Activated CD8-positive, alpha-beta T cell treated with anti-CD3 and anti-CD28 coated beads for 36 hours (primary cell): ENCODE results near the gene FAT1. TPM values are rescaled to one million over a fixed set of nuclear protein-coding genes. Genes with fewer than 3 reads are reported as not detected.

ENCODE experiments used
- ATAC-seq: fragments of 200-7000 bp; cut with Tn5 transposase; one replicate; pipeline ENCODE4 v1.10.0; 2021; ENCODE audit warnings: mild to moderate bottlenecking, moderate library complexity
- CTCF ChIA-PET: fragments of 350-600 bp; sonication (Branson Sonifier 250); formaldehyde crosslinking; loops from one replicate; lab custom pipeline; 2021; ENCODE audit warnings: antibody characterized with exemption; lab: Charles Lee
- POLR2A ChIA-PET: fragments of 350-600 bp; sonication (Branson Sonifier 250); formaldehyde crosslinking; loops from one replicate; lab custom pipeline; 2021; ENCODE audit warnings: antibody characterized with exemption; lab: Charles Lee
- DNase-seq: peaks from one replicate; pipeline ENCODE4 v3.0.0-alpha.2; 2020
- H3K27ac Mint-ChIP-seq: one replicate; pipeline ENCODE4 v1.8.0; 2021; ENCODE audit warnings: mild to moderate bottlenecking, mixed read lengths
- H3K27me3 Mint-ChIP-seq: one replicate; pipeline ENCODE4 v1.8.0; 2021; ENCODE audit warnings: mixed read lengths
- H3K36me3 Mint-ChIP-seq: one replicate; pipeline ENCODE4 v1.8.0; 2021; ENCODE audit warnings: low read depth, mixed read lengths
- H3K4me1 Mint-ChIP-seq: one replicate; pipeline ENCODE4 v1.8.0; 2021; ENCODE audit warnings: low read depth, mixed read lengths
- H3K4me3 Mint-ChIP-seq: one replicate; pipeline ENCODE4 v1.8.0; 2021; ENCODE audit warnings: mild to moderate bottlenecking, moderate library complexity, mixed read lengths
- H3K9me3 Mint-ChIP-seq: one replicate; pipeline ENCODE4 v1.8.0; 2021; ENCODE audit warnings: mixed read lengths
- CTCF ChIP-seq: fragments of 200-600 bp; IDR thresholded peaks from one replicate; pipeline ENCODE4 v1.8.0; 2022; ENCODE audit warnings: antibody characterized with exemption, mild to moderate bottlenecking
- intact Hi-C: fragments of 100-400 bp; cut with micrococcal nuclease; formaldehyde crosslinking; loops from one replicate; pipeline ENCODE4 v1.10.0; 2022
- total RNA-seq, 2 experiments: library from RNA; stranded (reverse); gene quantifications; one replicate each; pipeline ENCODE4 v1.2.3, GENCODE V29; 2021

Gene FAT1
- total RNA-seq, 2 experiments from 2014 or later, result not detected

- Mint-ChIP-seq H3K9me3 (peaks cover 4% of the 10 kb centered on the region), H3K27ac (no peak overlapping the region), H3K36me3 (no peaks in the 10 kb centered on the region), H3K4me3 (no peak overlapping the region), H3K27me3 (no peaks in the 10 kb centered on the region), H3K4me1 (no peaks in the 10 kb centered on the region)
- no peak for DNase-seq
- no peak for TF ChIP-seq CTCF
- POLR2A ChIA-PET, result no interaction called here
- CTCF ChIA-PET, result no interaction called here
- intact Hi-C loops, result no loop called here
- no peak for ATAC-seq
These were observed 117.1 kb downstream of the FAT1 start for GRCh38 chr4:186606591-186606992.

DNA sequence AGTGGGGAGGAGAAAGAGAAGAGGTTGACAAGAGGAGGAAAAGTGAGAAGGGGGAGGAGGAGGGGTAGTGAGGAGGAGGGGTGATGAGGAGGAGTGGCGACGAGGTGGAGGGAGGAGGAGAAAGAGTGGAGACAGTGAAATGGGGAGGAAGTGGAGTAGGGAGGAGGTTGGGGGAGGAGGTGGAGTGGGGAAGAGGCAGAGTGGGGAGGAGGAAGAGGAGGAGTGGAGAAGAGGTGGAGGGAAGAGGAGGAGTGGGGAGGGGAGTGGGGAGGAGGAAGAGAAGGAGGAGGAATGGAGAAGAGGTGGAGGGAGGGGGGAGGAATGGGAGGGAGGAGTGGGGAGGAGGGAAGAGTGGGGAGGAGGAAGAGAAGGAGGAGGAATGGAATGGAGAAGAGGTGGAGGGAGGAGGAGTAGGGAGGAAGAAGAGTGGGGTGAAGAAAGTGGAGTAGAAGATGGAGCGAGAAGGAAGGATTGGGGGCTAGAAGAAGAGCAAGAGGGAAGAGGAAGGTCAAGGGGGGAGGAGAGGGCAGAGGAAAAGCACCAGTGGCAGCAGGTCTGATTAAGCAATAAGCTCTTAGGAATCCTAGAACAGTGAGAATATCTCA is 118.3 kb downstream of the FAT1 start:
- Mint-ChIP-seq H3K9me3 (peaks cover 4% of the 10 kb centered on the region), H3K36me3 (no peaks in the 10 kb centered on the region), H3K27me3 (no peaks in the 10 kb centered on the region), H3K4me1 (no peaks in the 10 kb centered on the region), H3K27ac (no peak overlapping the region), H3K4me3 (no peak overlapping the region)
- no peak for DNase-seq
- ChIA-PET POLR2A (interaction anchor here (0.7 kb wide), 1 partner anchor 774 kb away, joined by 3 read pairs; no protein-coding TSS in a partner anchor), CTCF (no interaction called here)
- ATAC-seq, result no peak
- no peak for TF ChIP-seq CTCF
- intact Hi-C loops, result no loop called here

GRCh38 chr4:186604124-186604807 is 119.4 kb downstream of the FAT1 start:
- H3K27ac Mint-ChIP-seq, result no peak overlapping the region
- intact Hi-C loops, result no loop called here
- ATAC-seq (no peak), DNase-seq (no peak)
- CTCF ChIA-PET, result interaction anchor here (0.7 kb wide), 1 partner anchor 9 kb away, joined by 3 read pairs; no protein-coding TSS in a partner anchor
- no peaks in the 10 kb centered on the region for H3K27me3 Mint-ChIP-seq
- H3K9me3 Mint-ChIP-seq, result peaks cover 4% of the 10 kb centered on the region
- H3K4me1 Mint-ChIP-seq, result no peaks in the 10 kb centered on the region
- H3K4me3 Mint-ChIP-seq, result no peak overlapping the region
- no peak for TF ChIP-seq CTCF
- no peaks in the 10 kb centered on the region for H3K36me3 Mint-ChIP-seq
- POLR2A ChIA-PET, result no interaction called here

- Mint-ChIP-seq H3K9me3 (peaks cover 4% of the 10 kb centered on the region), H3K4me1 (no peaks in the 10 kb centered on the region), H3K27ac (no peak overlapping the region)
These were observed 120.7 kb downstream of the FAT1 start for GRCh38 chr4:186602978-186603377.

More at GRCh38 chr4:186602978-186603377, 120.7 kb downstream of the FAT1 start:
- ChIA-PET CTCF (no interaction called here), POLR2A (no interaction called here)
- ATAC-seq (no peak), DNase-seq (no peak)
- no peaks in the 10 kb centered on the region for H3K27me3 Mint-ChIP-seq
- TF ChIP-seq CTCF, result no peak
- intact Hi-C loops, result no loop called here
- H3K36me3 Mint-ChIP-seq, result no peaks in the 10 kb centered on the region
- H3K4me3 Mint-ChIP-seq, result no peak overlapping the region
